ENCODE results near the gene GALNT17.

The GALNT17 gene

DNA sequence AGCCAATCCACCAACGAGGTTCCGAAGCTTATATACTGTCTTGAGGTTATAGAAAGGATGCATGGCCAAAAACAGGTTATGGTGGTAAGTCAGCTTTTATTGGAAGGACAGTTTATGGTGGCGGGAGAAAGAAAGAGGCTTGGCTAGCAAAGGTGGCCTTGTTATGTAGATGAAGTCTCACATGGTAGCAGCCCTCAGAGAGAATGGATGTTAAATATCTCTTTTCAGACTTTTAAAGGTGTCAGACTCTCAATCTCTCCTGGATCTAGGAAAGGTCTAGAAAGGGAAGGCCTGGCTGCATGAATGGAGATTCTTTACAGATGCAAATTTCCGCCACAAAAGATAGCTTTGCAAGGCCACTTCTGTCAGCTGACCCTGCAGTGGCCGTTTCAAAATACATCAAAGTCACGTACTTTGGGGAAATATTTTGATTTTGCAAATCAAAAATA, 333.8 kb downstream of the GALNT17 start:
- no peak for DNase-seq

DNA sequence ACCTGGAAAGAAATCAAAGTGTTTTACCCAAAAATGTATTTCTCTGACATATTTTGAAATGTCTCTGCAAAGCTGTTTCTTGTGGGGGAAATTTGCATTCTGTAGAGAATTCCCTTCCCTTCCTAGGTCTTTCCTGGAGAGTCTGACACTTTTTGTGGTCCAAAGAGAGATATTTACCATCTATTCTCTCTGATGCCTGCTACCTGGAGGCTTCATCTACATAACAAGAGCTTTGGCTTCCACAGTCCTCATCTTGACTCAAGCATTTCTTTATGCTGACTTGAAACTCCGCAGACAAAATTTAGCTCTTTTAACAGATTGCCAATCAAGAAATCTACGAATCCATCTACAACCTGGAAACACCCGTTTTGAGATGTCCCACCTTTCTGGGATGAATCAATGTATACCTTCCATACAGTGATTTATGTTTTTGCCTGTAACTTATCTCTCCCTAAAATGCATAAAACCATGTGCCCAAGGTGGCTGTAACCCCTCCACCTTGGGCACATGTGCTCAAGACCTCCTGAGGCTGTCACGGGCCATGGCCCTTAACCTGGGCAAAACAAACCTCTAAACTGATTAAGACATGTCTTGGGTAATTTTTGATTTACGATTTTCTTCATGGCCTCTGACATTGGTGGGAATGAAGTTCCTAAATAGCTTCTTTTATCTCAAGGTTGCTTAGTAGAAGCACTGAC, 334.7 kb downstream of the GALNT17 start:
- no peak for DNase-seq

DNA sequence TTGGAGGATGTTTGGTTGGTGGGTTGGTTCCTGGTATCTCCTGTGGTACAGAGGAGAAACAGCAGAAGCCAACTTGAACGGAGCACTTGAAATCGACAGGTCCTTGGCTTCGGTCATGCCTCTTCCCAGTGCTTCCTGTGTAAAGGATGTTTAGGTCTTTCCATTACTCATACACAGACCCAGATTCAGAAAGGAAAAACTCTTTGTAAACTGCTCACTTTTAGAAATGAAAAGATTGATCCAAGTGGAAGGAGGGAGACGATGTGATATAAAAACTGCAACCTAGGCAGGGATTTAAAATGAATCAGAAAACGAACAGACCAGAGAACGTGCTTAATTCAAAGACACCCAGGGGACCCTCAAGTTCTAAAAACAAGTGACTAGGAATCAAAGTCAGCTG, 338.4 kb downstream of the GALNT17 start:
- no peak for DNase-seq

DNA sequence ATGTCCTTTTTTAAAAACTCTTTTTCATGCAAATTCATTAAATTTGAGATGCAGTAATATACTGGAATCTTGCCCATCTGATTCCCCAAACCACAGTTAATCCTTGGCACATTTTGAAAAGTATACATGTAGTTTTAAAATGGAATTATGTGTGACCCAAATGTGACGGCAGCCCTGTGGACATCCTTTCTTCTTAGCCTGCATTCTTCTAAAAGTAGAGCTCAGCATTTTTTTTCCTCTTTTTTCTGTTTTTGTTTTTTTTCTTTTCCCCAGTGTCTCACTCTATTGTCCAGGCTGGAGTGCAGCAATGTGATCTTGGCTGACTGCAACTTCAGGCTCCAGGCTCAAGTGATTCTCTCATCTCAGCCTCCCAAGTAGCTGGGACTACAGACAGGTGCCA, 338.9 kb downstream of the GALNT17 start:
- no peak for DNase-seq

DNA sequence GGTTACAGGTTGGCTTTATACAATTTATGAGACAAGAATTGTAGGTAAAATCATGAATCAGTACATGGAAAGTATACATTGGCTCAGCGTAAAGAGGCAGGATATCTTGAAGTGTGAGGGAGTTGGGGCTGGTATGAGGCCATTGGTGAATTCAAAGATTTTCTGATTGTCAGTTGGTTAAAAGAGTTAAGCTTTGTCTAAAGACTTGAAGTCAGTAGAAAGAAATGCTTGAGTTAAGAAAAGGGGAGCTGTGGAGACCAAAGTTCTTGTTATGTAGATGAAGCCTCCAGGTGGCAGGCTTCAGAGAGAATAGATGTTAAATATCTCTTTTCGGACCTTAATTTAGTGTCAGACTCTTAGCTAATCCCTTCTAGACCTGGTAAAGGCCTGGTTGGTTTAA, 341.0 kb downstream of the GALNT17 start:
- DNase-seq: no peak

DNA sequence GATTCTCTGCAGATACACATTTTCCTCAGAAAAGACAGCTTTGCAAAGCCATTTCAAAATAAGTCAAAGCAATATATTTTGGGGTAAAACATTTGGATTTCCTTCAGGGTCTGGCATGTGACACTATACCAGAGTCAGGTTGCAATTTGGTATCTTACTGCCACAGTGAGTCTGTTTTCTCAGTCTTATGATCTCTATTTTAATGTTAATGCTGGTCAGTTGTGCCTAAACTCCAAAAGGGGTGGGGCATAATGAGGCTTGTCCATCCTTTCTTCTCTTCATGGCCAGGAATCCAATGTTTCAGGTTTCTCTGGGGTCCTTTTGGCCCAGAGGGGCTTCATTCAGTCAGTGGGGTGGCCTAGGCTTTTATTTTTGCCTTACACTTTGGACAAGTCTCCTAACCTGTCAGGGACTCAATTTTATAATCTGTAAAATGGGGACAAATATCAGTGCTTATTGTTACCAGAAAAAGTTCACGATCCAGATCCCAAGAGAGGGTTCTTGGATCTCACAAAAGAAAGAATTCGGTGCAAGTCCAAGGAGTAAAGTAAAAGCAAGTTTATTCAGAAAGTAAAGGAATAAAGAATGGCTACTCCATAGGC, 341.5 kb downstream of the GALNT17 start:
- DNase-seq: no peak

DNA sequence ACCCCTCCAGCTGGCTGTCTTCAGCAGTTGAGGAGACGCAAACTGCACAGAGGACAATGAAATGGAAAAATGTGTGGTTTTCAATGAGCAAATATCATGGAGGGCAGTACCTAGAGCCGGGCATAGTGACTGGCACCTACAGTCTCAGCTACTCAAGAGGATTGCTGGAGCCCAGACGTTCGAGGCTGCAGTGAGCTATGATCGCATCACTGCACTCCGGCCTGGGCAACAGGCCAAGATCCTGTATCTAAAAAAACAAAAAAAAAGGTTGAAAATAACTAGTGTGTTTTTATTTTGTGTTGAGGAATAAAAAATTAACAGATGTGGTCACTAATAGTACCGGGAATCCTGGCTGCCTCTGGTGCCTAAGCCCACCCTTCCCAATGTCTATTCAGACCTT, 345.5 kb downstream of the GALNT17 start:
- DNase-seq: no peak

DNA sequence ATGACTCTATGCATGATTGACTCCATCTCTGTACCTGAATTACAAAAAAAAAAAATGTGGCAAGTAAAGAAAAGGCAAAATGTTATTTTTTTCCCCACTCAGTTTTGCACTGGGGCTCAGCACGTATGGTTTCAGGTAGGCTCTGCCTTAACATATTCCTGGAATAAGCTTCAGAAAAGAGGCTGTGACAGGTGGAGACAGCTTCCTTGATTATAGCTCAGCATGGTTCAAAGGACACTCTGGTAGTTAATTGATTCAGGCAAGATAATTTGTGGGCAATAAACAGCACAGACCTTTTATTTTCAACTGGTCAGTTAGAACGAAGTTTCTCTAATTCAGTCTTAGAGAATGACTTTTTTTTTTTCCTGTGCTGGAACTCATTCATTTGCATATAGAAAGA, 347.3 kb downstream of the GALNT17 start:
- DNase-seq: no peak

DNA sequence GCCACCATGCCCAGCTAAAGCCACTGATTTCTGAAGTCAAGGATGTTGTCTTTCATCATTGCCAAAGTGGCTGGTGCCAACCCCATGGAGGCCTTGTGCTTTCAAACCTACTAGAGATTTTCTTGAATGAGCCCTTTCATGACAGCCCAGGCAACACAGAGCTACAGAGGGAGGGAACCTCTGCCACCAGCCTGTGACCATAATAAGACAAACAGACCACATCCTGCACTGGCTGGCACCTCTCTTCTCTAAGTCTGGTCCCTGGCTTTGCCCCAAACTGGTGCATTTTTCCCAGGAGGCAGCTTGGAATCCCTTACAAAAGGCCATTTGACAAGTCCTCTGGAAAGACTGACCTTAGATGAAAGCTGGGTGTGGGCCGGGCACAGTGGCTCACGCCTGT, 348.8 kb downstream of the GALNT17 start:
- no peak for DNase-seq

DNA sequence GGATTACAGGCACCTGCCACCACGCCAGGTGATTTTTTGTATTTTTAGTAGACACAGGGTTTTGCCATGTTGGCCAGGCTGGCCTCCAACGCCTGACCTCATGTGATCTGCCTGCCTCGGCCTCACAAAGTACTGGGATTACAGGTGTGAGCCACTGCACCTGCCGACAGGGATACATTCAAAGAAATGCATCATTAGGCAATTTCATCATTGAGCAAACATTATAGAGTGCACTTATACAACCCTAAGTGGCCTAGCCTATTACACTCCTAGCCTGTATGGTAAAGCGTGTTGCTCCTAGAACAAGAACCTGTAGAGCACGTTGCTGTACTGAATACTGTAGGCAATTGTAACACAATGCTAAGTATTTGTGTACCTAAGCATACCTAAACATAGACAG, 350.3 kb downstream of the GALNT17 start:
- DNase-seq: no peak

DNA sequence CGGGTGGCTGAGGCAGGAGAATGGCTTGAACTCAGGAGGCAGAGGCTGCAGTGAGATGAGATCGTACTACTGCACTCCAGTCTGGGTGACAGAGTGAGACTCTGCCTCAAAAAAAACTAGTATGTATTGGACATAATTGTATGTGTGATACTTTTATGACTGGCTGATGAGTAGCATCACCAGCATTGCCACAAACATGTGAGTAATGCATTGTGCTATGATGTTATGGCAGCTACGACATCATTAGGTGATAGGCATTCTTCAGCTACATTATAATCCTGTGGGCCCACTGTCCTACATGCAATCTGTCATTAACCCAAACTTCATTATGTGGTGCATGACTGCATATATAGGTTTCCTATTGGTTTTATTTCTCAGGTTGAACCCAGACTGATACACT, 352.4 kb downstream of the GALNT17 start:
- no peak for DNase-seq

DNA sequence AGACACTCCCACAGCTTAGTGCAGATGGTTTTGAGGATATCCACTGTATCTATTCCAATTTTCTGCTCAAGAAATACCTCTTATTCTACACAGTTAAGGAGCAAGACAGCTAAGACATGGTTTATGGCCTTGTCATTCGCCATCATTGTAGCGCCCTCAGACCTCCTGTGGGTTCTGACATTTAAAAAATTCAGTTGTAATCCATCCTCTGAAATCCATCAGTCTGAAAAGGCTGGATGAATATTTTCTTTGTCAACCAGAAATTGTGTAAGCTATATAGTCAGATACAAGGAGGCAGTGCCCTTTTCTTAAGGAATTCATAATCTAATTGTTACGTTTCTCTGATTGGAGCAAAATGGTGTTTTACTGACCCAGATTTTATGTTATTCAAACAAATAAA, 353.6 kb downstream of the GALNT17 start:
- DNase-seq: no peak

DNA sequence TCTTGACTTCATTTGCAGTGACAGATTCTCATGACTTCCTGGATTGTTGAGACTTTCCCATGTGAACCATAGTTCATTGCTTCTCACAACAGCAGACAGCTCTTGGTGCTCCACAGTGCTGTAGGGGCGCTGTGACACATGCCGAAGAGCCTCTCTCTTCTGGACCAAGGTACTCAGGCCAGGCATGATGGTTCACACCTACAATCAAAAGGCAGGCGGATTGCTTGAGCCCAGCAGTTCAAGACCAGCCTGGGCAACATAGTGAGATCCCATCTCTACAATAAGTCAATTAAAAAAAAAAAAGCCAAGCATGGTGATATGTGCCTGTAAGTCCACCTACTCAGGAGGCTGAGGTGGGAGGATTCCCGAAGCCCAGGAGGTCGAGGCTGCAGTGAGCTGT, 354.5 kb downstream of the GALNT17 start:
- no peak for DNase-seq

DNA sequence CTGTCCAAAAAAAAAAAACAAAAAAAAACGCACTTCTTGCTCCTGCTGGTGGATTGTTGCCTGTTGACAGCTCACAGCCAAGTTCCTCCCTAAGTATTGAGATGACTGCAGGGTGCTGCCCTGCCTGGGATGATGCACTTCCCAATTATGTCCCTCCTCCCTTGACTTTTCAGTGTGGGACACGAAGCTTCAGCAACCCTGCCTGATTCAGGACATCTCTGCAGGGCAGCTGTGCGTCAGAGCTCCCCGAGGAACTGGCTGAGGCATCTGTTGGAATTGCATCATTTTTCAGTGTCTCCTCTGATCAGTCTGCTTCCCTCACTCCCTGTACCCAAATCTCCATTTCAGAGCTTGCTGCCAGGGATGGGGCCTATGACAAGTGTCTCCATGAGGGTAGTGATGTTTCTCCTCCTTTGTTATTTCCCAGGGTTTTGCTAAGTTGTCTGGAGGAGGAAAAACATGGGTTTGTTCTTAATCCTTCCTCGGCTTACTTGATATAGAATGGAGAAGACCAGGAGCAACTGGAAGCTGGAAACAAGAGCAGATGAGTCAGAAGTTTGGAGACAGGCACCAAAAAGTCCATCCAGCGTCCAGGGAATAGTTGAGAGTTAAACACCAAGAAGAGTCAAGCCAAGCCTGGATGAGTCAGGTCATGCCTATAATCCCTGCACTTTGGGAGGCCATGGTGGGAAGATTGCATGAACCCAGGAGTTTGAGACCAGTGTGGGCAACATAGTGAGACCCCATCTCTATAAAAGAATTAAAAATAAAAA, 355.1 kb downstream of the GALNT17 start:
- DNase-seq: no peak

DNA sequence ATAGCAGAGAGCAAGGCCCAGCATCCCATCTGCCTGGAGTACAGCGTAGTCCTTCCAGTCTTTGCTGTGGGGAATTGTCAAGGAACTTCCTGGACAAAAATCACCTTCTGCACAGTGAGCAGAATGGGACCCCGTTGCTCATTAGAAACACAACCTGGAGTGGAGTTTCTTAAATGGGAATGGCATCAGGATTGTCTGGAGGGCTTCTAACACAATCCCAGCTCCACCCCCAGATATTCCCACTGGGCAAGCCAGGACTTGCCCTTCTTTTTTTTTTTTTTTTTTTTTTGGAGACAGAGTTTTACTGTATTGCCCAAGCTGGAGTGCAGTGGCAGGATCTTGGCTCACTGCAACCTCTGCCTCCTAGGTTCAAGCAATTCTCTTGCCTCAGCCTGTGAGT, 356.4 kb downstream of the GALNT17 start:
- DNase-seq: no peak

DNA sequence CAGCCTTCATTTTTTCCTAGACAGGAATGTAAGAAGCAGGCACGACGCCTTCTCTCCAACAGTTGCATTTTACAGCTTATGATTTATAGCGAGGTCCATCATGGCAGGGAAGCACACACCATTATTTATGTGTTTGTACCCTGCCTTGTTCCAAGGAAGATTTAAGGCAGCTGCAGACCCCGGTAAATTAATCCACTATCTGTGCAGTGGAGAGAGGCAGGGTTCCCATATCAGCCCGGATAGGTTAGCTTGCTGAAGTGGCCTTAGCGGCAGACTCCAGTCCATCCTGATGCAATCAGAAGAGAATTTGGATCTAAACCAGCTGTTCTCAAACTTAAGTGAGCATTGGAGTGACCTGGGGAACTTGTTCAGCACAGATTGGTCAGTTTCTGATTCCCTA, 359.4 kb downstream of the GALNT17 start:
- no peak for DNase-seq

DNA sequence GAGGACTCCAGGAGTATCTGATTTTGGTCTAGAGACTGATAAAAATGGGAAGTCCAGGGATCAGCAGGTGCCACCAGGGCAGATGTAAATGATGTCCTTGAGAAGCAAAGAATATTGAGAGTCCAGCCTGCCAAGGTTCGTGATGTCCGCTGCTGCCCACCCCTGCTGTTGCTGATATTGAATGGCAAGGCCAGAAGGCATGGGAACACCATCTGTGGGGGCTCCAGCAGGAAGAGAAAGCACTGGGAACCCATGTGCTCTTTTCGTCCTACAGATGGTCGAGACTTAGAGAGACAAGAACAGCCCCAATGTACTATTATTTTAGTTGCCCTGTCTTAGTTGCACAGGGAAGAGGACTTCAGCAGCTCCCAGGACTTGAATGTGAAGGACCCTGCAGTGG, 363.9 kb downstream of the GALNT17 start:
- no peak for DNase-seq

DNA sequence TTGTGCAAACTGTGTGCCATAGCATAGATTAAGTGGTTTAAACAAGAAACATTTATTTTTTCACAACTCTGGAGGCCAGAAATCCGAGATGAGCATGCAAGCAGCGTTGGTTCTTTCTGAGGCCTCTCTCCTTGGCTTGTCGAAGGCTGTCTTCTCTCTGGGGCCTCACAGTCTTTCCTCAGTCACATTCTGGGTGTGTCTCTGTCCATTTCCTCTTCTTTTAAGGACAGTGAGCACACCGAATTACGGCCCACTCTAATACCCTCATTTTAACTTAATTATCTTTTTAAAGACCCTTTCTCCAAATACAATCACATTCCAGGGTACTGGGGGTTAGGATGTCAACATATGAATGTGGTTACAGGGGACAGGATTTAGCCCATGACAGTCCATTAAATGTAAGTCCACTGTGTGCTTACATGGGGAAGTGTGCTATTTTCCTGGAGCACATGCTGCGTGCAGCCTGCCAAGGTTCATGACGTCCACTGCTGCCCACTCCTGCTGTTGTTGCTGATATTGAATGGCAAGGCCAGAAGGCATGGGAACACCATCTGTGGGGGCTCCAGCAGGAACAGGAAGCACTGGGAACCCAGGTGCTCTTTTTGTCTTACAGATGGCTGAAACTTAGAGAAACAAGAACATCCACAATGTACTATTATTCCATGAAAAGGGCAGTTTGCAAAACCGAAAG, 365.5 kb downstream of the GALNT17 start:
- no peak for DNase-seq

DNA sequence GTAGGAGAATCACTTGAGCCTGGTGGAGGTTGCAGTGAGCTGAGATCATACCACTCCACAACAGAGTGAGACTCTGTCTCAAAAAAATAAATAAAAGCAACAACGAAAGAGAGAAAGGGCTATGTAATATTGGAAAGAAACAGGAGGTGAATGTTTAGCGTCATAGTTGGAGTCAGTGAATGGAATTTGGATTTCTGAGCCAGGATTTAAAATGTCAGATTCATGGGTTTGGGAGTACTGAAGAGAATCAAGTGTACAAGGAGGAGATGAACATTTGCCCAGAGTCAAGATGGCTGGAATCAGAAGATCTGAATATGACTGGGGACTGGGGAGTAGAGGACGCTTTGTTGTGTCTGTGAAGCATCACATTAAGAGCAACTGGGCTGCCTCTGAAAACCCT, 366.4 kb downstream of the GALNT17 start:
- no peak for DNase-seq

DNA sequence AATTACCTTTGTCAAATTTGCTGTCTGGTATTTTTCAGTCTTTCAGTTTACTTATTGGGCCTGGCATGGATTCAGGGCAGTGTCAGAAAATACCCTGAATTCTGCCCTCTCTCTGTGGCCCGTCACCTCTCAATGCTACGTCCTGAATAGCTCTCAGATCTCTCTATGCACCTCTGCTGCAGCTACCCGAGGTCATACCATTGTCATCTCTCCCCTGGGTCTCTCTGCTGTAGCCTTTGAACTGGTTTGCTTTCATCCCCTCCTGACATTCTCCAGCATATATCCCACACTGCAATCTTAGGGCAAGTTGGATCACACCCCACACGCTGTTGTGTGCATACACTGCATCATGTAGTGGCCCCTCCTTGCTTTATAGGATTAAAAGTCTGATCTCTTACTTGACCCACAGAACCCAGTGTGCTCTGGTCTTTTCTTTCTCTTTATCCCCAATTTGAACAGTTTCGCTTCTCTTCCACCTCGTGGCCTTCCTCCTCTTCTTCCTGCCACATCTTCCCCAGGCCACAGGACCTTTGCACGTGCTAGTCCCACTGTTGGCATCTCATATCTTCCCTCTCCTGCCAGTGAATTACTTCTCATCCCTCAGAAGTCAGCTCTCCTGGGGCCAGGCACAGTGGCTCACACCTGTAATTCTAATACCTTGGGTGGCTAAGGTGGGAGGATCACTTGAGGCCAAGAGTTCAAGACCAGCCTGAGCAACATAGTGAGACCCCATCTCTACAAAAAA, 372.9 kb downstream of the GALNT17 start:
- DNase-seq: no peak

DNA sequence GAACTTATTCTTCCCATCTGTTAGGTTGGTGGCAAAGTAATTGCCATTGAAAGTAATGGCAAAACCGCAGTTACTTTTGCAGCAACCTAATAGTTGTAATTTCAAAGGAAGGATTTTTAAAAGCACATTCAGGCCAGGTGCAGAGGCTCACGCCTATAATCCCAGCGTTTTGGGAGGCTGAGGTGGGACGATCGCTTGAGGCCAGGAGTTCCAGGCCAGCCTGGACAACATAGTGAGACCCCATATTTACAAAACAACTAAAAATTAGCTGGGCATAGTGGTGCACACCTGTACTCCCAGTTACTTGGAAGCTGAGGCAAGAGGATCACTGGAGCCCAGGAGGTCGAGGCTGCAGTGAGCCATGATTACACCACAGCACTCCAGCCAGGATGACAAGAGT, 374.9 kb downstream of the GALNT17 start:
- DNase-seq: no peak

DNA sequence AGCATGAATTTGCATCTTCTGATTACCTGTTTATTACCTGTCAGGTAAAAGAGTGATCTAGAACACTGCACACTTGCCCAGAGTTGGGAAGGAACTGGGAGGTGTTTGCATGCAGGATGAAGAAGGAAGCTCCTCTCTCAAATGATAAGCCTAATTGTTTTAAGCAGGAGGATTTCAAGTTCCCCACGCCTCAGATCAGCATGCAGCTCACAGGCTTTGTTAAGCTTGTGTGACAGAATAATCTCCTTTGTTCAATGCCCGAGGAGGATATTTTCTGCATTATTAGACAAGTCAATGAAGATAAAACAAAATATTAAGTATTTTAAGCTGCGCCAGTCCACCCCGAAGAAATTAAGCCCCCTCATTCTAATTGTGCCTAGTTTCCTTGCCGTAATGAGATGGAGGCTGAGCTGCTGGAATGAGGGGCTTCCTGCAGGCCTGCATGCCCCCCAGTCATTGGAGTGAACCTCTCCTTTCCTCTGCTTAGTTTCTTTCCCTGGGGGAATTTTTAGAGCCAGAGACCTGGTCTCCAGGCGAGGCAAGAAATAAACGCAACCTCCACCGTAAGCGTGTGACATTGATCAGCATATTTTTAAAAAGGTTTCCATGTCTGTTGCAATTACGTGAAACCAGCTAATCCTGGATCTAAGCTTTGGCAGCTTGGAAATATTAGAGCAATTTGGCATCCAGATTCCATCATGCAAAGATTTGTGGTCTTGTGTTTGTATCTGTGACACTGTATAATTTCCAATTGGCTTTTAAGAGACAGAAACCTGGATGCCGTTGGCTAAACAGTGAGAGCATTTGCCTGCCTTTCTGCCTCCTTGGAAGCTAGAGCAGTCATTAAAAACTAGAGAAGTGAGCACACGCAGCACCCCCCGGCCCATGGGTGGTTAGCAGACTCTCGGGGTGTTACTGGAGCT, 376.0 kb downstream of the GALNT17 start:
- DNase-seq: no peak

Data from stimulated activated CD4-positive, alpha-beta T cell treated with anti-CD3 and anti-CD28 coated beads, Interleukin-2, amount 100 ng/mL, for 24 hours (primary cell).